ENCODE results near the gene MYO5B. TPM values are rescaled to one million over a fixed set of nuclear protein-coding genes. Genes with fewer than 3 reads are reported as not detected.

Gene MYO5B
- total RNA-seq, 2 experiments from 2014 or later = not detected

- POLR2A ChIA-PET = no interaction called here
- Mint-ChIP-seq H3K4me3 (no peak overlapping the region), H3K36me3 (no peaks in the 10 kb centered on the region), H3K4me1 (no peaks in the 10 kb centered on the region), H3K27me3 (peaks cover 34% of the 10 kb centered on the region), H3K9me3 (peaks cover 8% of the 10 kb centered on the region), H3K27ac (no peak overlapping the region)
- no peak for DNase-seq
- ATAC-seq (ENCODE audit: low read depth) = no peak
Observed at GRCh38 chr18:49924293-49924983, 270.5 kb downstream of the MYO5B start.

GRCh38 chr18:49922228-49922627 is 272.7 kb downstream of the MYO5B start:
- peaks cover 45% of the 10 kb centered on the region for H3K27me3 Mint-ChIP-seq
- POLR2A ChIA-PET = no interaction called here
- DNase-seq = no peak
- H3K4me1 Mint-ChIP-seq = no peaks in the 10 kb centered on the region
- H3K27ac Mint-ChIP-seq = no peak overlapping the region
- no peaks in the 10 kb centered on the region for H3K36me3 Mint-ChIP-seq
- peaks cover 8% of the 10 kb centered on the region for H3K9me3 Mint-ChIP-seq
- no peak for ATAC-seq (ENCODE audit: low read depth)
- H3K4me3 Mint-ChIP-seq = no peak overlapping the region

GRCh38 chr18:49921318-49921985 is 273.5 kb downstream of the MYO5B start:
- Mint-ChIP-seq H3K4me1 (no peaks in the 10 kb centered on the region), H3K36me3 (no peaks in the 10 kb centered on the region), H3K9me3 (peaks cover 3% of the 10 kb centered on the region), H3K27me3 (peaks cover 42% of the 10 kb centered on the region), H3K4me3 (no peak overlapping the region), H3K27ac (no peak overlapping the region)
- DNase-seq (no peak), ATAC-seq (ENCODE audit: low read depth) (no peak)
- POLR2A ChIA-PET = no interaction called here

GRCh38 chr18:49920731-49921130 is 274.2 kb downstream of the MYO5B start:
- ATAC-seq (ENCODE audit: low read depth) = no peak

GRCh38 chr18:49917742-49918141 is 277.2 kb downstream of the MYO5B start:
- H3K27me3 Mint-ChIP-seq = peaks cover 37% of the 10 kb centered on the region
- no peak for ATAC-seq (ENCODE audit: low read depth)
- POLR2A ChIA-PET = no interaction called here
- H3K27ac Mint-ChIP-seq = no peak overlapping the region
- no peaks in the 10 kb centered on the region for H3K4me1 Mint-ChIP-seq
- H3K36me3 Mint-ChIP-seq = no peaks in the 10 kb centered on the region
- no peak for DNase-seq
- no peaks in the 10 kb centered on the region for H3K9me3 Mint-ChIP-seq
- no peak overlapping the region for H3K4me3 Mint-ChIP-seq

More at GRCh38 chr18:49920731-49921130, 274.2 kb downstream of the MYO5B start:
- Mint-ChIP-seq H3K36me3 (no peaks in the 10 kb centered on the region), H3K4me3 (no peak overlapping the region), H3K27me3 (peaks cover 42% of the 10 kb centered on the region), H3K27ac (no peak overlapping the region), H3K4me1 (no peaks in the 10 kb centered on the region), H3K9me3 (peaks cover 2% of the 10 kb centered on the region)
- POLR2A ChIA-PET = no interaction called here
- no peak for DNase-seq

GRCh38 chr18:49915352-49915751 is 279.6 kb downstream of the MYO5B start:
- Mint-ChIP-seq H3K27ac (no peak overlapping the region), H3K4me1 (no peaks in the 10 kb centered on the region), H3K27me3 (peaks cover 27% of the 10 kb centered on the region), H3K4me3 (no peak overlapping the region), H3K36me3 (no peaks in the 10 kb centered on the region), H3K9me3 (peaks cover 1% of the 10 kb centered on the region)
- ATAC-seq (ENCODE audit: low read depth) (no peak), DNase-seq (no peak)
- POLR2A ChIA-PET = no interaction called here

GRCh38 chr18:49913221-49913620 is 281.7 kb downstream of the MYO5B start:
- Mint-ChIP-seq H3K27me3 (peaks cover 9% of the 10 kb centered on the region), H3K4me1 (no peaks in the 10 kb centered on the region), H3K27ac (no peak overlapping the region), H3K36me3 (no peaks in the 10 kb centered on the region), H3K9me3 (peaks cover 1% of the 10 kb centered on the region), H3K4me3 (no peak overlapping the region)
- ATAC-seq (ENCODE audit: low read depth) (no peak), DNase-seq (no peak)
- POLR2A ChIA-PET = no interaction called here

- Mint-ChIP-seq H3K4me1 (no peaks in the 10 kb centered on the region), H3K27me3 (peaks cover 6% of the 10 kb centered on the region), H3K27ac (no peak overlapping the region), H3K4me3 (no peak overlapping the region), H3K36me3 (no peaks in the 10 kb centered on the region), H3K9me3 (peaks cover 1% of the 10 kb centered on the region)
- DNase-seq (no peak), ATAC-seq (ENCODE audit: low read depth) (no peak)
- POLR2A ChIA-PET = no interaction called here
Observed at GRCh38 chr18:49911427-49911826, 283.5 kb downstream of the MYO5B start.

- DNase-seq (no peak), ATAC-seq (ENCODE audit: low read depth) (no peak)
- H3K36me3 Mint-ChIP-seq = no peaks in the 10 kb centered on the region
- POLR2A ChIA-PET = no interaction called here
- H3K9me3 Mint-ChIP-seq = peaks cover 1% of the 10 kb centered on the region
- peaks cover 6% of the 10 kb centered on the region for H3K27me3 Mint-ChIP-seq
- no peaks in the 10 kb centered on the region for H3K4me1 Mint-ChIP-seq
- H3K27ac Mint-ChIP-seq = no peak overlapping the region
- no peak overlapping the region for H3K4me3 Mint-ChIP-seq
Observed at GRCh38 chr18:49910986-49911385, 284.0 kb downstream of the MYO5B start.

GRCh38 chr18:49910019-49910418 is 284.9 kb downstream of the MYO5B start:
- no peak overlapping the region for H3K4me3 Mint-ChIP-seq
- DNase-seq = no peak
- no peak overlapping the region for H3K27ac Mint-ChIP-seq
- POLR2A ChIA-PET = no interaction called here
- no peaks in the 10 kb centered on the region for H3K36me3 Mint-ChIP-seq
- peaks cover 7% of the 10 kb centered on the region for H3K27me3 Mint-ChIP-seq
- peaks cover 1% of the 10 kb centered on the region for H3K9me3 Mint-ChIP-seq
- H3K4me1 Mint-ChIP-seq = peaks cover 3% of the 10 kb centered on the region
- no peak for ATAC-seq (ENCODE audit: low read depth)

- Mint-ChIP-seq H3K27ac (no peak overlapping the region), H3K4me3 (no peak overlapping the region), H3K4me1 (peaks cover 9% of the 10 kb centered on the region), H3K9me3 (no peaks in the 10 kb centered on the region), H3K36me3 (no peaks in the 10 kb centered on the region), H3K27me3 (peaks cover 8% of the 10 kb centered on the region)
- ATAC-seq (ENCODE audit: low read depth) (no peak), DNase-seq (no peak)
- POLR2A ChIA-PET = no interaction called here
Observed at GRCh38 chr18:49907346-49907929, 287.5 kb downstream of the MYO5B start.

- DNase-seq = no peak
- Mint-ChIP-seq H3K36me3 (no peaks in the 10 kb centered on the region), H3K4me1 (peaks cover 9% of the 10 kb centered on the region), H3K27me3 (peaks cover 6% of the 10 kb centered on the region), H3K4me3 (no peak overlapping the region), H3K27ac (no peak overlapping the region), H3K9me3 (no peaks in the 10 kb centered on the region)
- no peak for ATAC-seq (ENCODE audit: low read depth)
- POLR2A ChIA-PET = no interaction called here
Observed at GRCh38 chr18:49905771-49906170, 289.2 kb downstream of the MYO5B start.

GRCh38 chr18:49904871-49905555 is 289.9 kb downstream of the MYO5B start:
- ATAC-seq (ENCODE audit: low read depth) (no peak), DNase-seq (no peak)
- Mint-ChIP-seq H3K36me3 (no peaks in the 10 kb centered on the region), H3K4me3 (no peak overlapping the region), H3K27ac (no peak overlapping the region), H3K27me3 (peaks cover 6% of the 10 kb centered on the region), H3K9me3 (no peaks in the 10 kb centered on the region), H3K4me1 (peaks cover 9% of the 10 kb centered on the region)
- POLR2A ChIA-PET = no interaction called here

Measured in activated naive CD8-positive, alpha-beta T cell treated with anti-CD3 and anti-CD28 coated beads, Interleukin-2, amount 10 ng/mL, durations not matched to agents 7 days and 5 days (primary cell).